Superior temporal gyrus (tissue), 1 donor: ENCODE results near the gene CUL9.

Experiments used
- DNase-seq: peaks from one replicate; pipeline ENCODE4 v3.0.0-alpha.2; 2016; ENCODE audit errors: extremely low spot score

Gene CUL9

GRCh38 chr6:43271944-43272343 lies 89.9 kb downstream of the CUL9 start:
- no peak for DNase-seq

- DNase-seq: no peak
Observed at GRCh38 chr6:43273707-43274106, 91.7 kb downstream of the CUL9 start.
